ENCODE measurements around the gene ADAMTSL1. TPM values are rescaled to one million over a fixed set of nuclear protein-coding genes. Genes with fewer than 3 reads are reported as not detected.

ADAMTSL1 gene
- polyA plus RNA-seq, 6 donors from 2014 or later: not detected

DNA sequence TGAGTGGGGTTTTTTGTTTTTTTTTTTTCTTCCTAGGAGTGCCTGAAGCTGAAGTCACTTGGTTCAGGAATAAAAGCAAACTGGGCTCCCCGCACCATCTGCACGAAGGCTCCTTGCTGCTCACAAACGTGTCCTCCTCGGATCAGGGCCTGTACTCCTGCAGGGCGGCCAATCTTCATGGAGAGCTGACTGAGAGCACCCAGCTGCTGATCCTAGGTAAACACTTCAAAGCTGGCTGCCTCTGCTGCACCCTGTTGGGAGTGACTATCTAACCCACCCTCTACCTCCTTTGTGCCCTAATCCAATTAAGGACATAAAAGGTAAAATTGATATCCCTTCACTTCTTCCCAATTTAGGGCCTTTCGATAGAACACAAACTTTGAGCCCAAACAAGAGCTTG is 352.3 kb downstream of the ADAMTSL1 start:
- Mint-ChIP-seq H3K4me3 (no peak overlapping the region), H3K27me3 (no peaks in the 10 kb centered on the region), H3K27ac (no peak overlapping the region), H3K9me3 (peaks cover 0 to 2% (median 0%) of the 10 kb centered on the region in 7 donors), H3K36me3 (no peaks in the 10 kb centered on the region), H3K4me1 (no peaks in the 10 kb centered on the region)
- no peak for ATAC-seq (ENCODE audit: low read depth in 2 of 2)
- DNase-seq: no peak

DNA sequence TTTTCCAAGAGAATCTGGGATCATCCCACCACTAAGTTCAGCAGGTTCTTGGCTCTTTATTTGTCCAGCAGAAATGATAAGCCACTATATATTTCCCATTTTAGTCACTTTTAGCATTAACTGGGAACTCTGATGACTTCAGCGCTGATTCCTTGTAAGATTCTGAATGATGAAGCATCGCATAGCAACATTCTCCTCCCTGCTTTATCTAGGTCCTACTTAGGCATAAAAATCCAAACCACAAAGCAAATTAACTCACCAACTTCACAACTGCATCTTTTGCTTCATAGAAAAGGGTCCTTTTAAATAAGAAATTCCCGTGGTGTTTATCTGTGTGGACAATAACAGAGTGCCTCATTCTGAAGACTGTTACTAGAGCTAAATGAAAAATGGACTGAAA is 355.1 kb downstream of the ADAMTSL1 start:
- ATAC-seq (ENCODE audit: low read depth in 2 of 2) (no peak), DNase-seq (no peak)
- Mint-ChIP-seq H3K27ac (no peak overlapping the region), H3K9me3 (peaks cover 0 to 2% (median 0%) of the 10 kb centered on the region in 7 donors), H3K4me1 (no peaks in the 10 kb centered on the region), H3K4me3 (no peak overlapping the region), H3K36me3 (no peaks in the 10 kb centered on the region), H3K27me3 (no peaks in the 10 kb centered on the region)

DNA sequence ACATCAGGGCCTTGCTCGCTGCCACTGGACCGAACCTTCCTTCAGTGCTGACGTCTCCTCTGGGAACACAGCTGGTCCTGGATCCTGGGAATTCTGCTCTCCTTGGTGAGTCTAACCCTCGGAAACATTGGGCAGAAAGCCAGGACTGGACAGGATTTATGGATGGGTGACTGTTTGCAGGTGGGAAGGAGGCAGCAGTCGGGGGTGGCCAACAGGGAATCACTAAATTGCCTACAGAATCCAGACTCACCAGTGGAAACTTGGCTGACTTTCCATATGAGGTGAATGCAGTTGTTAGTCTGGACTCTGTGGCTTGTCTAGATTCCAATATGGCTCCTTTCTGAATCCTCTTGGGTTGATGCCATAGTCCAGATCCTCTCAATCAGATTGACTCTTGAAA is 355.9 kb downstream of the ADAMTSL1 start:
- H3K36me3 Mint-ChIP-seq: no peaks in the 10 kb centered on the region
- no peak overlapping the region for H3K4me3 Mint-ChIP-seq
- H3K27me3 Mint-ChIP-seq: no peaks in the 10 kb centered on the region
- H3K9me3 Mint-ChIP-seq: peaks cover 0 to 2% (median 0%) of the 10 kb centered on the region in 7 donors
- no peak for ATAC-seq (ENCODE audit: low read depth in 2 of 2)
- H3K27ac Mint-ChIP-seq: no peak overlapping the region
- DNase-seq: no peak
- no peaks in the 10 kb centered on the region for H3K4me1 Mint-ChIP-seq

DNA sequence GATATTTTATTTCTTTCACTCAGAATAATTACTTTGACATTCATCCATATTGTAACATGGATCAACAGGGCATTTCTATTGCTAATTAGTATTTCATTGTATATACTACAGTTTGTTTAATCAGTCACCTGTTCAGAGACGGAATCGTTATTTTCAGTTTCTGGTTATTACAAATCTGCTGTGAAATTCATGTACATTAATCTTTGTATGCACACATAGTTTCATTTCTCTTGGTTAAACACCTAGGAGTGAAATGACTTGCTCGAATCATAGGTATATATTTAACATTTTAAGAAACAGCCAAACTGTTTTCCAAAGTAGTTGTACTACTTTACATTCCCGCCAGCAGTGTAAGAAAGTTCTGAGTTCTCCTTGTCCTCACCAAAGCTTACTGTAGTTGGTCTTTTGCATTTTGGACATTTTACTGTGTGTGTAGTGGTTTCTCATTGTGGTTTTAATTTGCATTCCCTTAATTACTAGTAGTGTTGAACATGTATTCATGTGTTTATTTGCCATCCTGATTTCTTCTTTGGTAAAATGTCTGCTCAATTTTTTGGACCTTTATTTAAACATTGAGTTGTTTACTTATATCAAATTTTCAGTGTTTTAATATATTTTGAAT is 360.9 kb downstream of the ADAMTSL1 start:
- no peaks in the 10 kb centered on the region for H3K27me3 Mint-ChIP-seq
- ATAC-seq (ENCODE audit: low read depth in 2 of 2): no peak
- H3K4me3 Mint-ChIP-seq: no peak overlapping the region
- H3K36me3 Mint-ChIP-seq: no peaks in the 10 kb centered on the region
- H3K4me1 Mint-ChIP-seq: no peaks in the 10 kb centered on the region
- peaks cover 0 to 2% (median 0%) of the 10 kb centered on the region in 7 donors for H3K9me3 Mint-ChIP-seq
- no peak overlapping the region for H3K27ac Mint-ChIP-seq
- DNase-seq: no peak

DNA sequence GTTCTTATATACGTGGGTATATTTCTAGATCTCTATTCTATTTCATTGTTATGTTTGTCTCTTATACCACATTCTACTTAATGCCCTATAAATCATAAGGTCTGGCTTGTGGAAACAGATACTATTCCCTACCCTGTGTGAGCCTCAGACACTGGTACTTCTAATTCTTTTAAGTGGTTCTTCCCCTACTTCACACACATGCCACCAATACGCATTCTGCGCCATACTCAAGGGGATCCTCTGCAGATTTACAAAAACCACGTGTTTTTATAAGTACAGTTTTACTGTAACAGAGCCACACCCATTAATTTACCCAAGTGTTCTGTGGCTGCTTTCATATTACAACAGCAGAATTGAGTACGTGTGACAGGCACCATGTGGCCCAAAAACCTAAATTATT is 363.4 kb downstream of the ADAMTSL1 start:
- Mint-ChIP-seq H3K4me3 (no peak overlapping the region), H3K9me3 (peaks cover 0 to 4% (median 0%) of the 10 kb centered on the region in 7 donors), H3K27ac (no peak overlapping the region), H3K4me1 (no peaks in the 10 kb centered on the region), H3K36me3 (no peaks in the 10 kb centered on the region), H3K27me3 (no peaks in the 10 kb centered on the region)
- DNase-seq (no peak), ATAC-seq (ENCODE audit: low read depth in 2 of 2) (no peak)

DNA sequence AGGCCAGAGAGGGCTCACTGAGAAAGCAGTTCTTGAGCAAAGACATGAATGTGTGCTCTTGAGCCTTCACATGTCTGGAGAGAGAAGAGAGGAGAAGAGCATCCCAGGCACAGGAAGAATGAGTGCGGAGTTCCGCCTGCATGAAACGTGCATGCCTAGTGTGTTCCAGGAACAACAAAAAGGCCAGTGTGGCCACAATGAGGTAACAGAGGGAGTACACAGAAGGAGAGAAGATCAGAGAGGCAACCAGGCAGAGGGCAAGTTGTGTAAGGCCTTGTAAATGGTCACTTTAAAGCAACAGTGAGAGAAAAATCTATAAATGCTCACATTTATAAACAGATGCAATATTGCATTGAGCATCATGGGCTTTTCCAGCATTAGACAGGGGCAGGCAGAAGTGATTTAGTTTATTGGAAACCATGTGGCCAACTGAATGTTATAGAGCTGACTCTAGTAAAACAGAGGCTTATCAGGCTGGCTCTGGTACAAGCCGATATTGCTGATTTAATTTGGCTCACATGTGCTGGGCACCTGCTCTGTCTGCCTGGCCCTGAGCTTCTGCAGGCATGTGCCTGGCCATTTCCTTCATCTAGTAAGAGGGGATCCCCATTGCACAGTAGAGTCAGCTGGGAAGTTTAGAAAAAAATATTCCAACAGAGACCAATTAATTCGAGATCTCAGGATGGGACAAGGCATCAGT is 373.8 kb downstream of the ADAMTSL1 start:
- H3K4me3 Mint-ChIP-seq: no peak overlapping the region
- no peak overlapping the region for H3K27ac Mint-ChIP-seq
- peaks cover 0 to 5% (median 0%) of the 10 kb centered on the region in 7 donors for H3K9me3 Mint-ChIP-seq
- ATAC-seq (ENCODE audit: low read depth in 2 of 2) (no peak), DNase-seq (no peak)
- no peaks in the 10 kb centered on the region for H3K4me1 Mint-ChIP-seq
- no peaks in the 10 kb centered on the region for H3K27me3 Mint-ChIP-seq
- no peaks in the 10 kb centered on the region for H3K36me3 Mint-ChIP-seq

DNA sequence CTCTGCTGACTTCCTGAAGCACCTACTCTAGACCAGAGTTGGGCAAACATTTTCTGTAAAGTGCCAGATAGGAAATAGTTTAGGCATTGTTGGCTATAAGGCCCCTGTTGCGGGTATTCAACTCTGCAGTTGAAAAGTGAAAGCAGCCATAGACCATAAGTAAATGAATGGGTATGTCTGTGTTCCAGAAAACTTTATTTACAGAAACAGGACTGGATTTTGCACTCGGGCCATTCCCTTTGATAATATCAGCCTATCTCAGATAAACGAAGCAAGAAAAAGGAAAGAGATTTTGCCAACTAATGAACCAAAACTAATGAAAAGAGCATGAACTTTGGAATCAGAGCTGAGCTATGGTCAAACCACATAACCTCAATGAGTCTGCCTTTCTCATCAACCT is 374.7 kb downstream of the ADAMTSL1 start:
- Mint-ChIP-seq H3K4me1 (no peaks in the 10 kb centered on the region), H3K36me3 (no peaks in the 10 kb centered on the region), H3K9me3 (peaks cover 0 to 4% (median 0%) of the 10 kb centered on the region in 7 donors), H3K27ac (no peak overlapping the region), H3K27me3 (no peaks in the 10 kb centered on the region), H3K4me3 (no peak overlapping the region)
- DNase-seq (no peak), ATAC-seq (ENCODE audit: low read depth in 2 of 2) (no peak)

DNA sequence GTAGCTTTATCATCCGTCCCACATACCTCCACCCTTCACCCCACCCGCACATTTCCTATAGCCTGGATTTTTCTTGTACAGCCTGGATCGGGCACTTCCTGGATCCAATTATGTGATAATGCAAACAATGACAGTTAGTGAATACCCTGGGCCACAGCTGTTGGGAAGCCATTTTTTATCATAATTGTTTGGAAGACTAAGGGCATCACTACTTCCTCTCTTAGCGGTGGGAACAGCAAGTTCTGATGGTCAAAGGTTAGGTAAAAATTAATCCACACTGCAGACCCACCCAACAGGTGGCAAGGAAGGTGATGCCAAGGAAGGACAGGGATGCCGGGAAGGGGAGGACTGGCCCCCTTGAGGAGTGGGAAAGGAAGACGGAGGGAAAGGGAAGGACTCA is 375.3 kb downstream of the ADAMTSL1 start:
- Mint-ChIP-seq H3K9me3 (peaks cover 0 to 4% (median 0%) of the 10 kb centered on the region in 7 donors), H3K27me3 (no peaks in the 10 kb centered on the region), H3K27ac (no peak overlapping the region), H3K4me3 (no peak overlapping the region), H3K36me3 (no peaks in the 10 kb centered on the region), H3K4me1 (no peaks in the 10 kb centered on the region)
- ATAC-seq (ENCODE audit: low read depth in 2 of 2): no peak
- DNase-seq: no peak

DNA sequence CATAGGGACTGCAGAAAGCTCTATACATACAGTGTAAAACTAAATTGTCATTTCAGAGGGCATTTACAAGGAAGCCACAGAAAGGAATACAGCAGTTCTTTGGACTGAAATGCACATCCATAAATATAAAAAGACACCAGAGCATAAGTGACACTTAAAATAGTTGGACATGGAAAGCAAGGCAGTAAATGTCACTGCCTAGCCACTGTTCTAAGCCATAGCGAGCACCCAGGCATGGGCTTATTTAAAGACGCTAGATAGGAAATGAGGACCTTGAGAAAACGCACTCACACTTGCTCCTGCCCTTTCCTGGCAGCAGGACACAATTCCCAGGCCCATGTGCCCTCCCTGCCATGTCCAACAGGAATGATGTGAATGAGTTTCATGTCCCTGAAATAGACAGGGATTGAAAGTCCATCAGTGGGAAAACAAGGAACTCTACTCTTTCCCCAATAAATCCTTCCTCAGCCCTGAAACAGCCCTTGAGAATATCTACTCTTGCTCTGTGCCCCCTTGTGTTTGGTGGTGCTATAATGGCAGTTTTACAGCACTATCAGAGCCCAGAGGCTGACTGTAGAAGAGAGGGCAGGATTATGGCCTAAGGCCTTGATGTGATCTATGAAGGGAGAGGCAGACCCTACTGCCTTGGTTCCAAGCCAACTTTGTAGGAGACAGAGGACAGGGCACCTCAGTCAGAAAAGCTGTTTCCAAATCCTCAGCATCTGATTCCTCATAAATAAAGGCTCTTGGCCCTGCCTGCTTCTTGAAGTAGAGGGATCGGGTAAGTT is 376.1 kb downstream of the ADAMTSL1 start:
- Mint-ChIP-seq H3K36me3 (no peaks in the 10 kb centered on the region), H3K4me1 (no peaks in the 10 kb centered on the region), H3K9me3 (peaks cover 0 to 2% (median 0%) of the 10 kb centered on the region in 7 donors), H3K27ac (no peak overlapping the region), H3K4me3 (no peak overlapping the region), H3K27me3 (no peaks in the 10 kb centered on the region)
- DNase-seq (no peak), ATAC-seq (ENCODE audit: low read depth in 2 of 2) (no peak)

DNA sequence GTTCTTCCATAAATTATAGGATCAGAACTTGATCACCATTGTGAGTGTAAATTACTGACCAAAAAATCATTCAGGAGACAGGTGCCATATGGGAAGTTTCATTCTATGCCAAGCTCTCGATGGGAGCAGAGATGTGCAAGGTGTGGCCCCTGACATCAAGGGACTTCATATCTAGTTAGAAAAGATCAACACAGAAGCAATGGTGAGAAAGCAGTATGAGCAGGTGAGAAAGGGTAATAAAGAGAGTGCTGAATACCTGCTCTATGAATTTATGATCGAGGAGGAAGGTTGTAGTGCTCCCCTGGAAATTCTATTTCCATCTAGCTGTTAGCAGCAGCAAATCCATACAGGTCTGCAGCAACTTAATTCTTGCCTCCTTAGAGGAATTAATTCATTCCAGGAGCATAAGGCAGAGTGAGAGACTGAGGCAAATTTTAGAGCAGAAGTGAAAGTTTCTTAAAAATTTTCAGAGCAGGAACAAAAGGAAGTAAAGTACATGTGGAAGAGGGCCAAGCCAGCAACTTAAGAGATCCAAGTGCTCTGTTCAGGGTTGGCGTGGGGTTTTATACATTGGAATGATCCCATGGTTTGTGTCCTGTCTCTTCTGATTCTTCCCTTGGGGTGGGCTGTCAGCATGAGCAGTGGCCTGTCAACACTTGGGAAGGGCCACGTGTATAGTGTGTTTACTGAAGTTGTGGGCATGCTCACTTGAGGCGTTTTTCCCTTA is 377.3 kb downstream of the ADAMTSL1 start:
- ATAC-seq (ENCODE audit: low read depth in 2 of 2) (no peak), DNase-seq (no peak)
- H3K4me1 Mint-ChIP-seq: no peaks in the 10 kb centered on the region
- H3K27ac Mint-ChIP-seq: no peak overlapping the region
- no peaks in the 10 kb centered on the region for H3K9me3 Mint-ChIP-seq
- no peak overlapping the region for H3K4me3 Mint-ChIP-seq
- H3K36me3 Mint-ChIP-seq: no peaks in the 10 kb centered on the region
- no peaks in the 10 kb centered on the region for H3K27me3 Mint-ChIP-seq

DNA sequence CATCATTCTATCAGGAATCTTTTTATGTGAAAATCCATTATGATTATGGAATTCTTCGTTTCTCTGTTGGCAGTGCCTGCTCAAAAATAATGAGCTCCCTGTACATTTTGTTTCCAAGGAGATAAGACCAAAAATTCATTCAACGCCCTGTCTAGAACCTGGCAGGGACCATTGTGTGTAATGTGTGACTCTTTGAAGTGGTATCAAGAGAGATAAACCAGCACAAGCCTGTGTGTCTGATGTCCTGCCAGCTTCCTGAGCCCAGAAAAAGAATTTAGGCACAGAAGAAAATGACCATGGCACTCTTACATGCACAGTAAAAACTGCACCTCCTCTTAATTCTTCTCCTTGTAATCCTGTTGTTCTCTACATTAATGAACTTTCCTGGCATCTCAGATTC is 381.7 kb downstream of the ADAMTSL1 start:
- Mint-ChIP-seq H3K36me3 (no peaks in the 10 kb centered on the region), H3K4me3 (no peak overlapping the region), H3K4me1 (no peaks in the 10 kb centered on the region), H3K9me3 (peaks cover 0 to 5% (median 0%) of the 10 kb centered on the region in 7 donors), H3K27me3 (no peaks in the 10 kb centered on the region), H3K27ac (no peak overlapping the region)
- ATAC-seq (ENCODE audit: low read depth in 2 of 2) (no peak), DNase-seq (no peak)

DNA sequence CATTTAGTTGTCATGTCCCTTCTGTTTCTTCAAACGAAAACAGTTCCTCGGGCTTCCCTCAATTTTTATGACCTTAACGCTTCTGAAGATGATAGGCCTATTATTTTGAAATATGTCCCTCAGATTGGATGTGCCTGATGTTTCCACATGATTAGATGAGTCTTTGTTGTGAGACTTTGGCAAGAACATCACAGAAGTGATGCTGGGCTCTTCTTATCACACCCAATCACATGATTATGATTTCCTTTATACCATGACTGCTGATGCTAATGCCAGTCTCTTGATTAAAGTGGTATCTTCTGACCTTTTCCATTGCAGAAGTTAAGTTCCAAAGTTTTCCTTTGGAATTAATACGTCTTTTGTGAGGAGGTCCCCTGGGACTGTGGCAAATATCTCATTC is 383.4 kb downstream of the ADAMTSL1 start:
- no peak overlapping the region for H3K4me3 Mint-ChIP-seq
- ATAC-seq (ENCODE audit: low read depth in 2 of 2) (no peak), DNase-seq (no peak)
- H3K36me3 Mint-ChIP-seq: no peaks in the 10 kb centered on the region
- H3K9me3 Mint-ChIP-seq: peaks cover 0 to 5% (median 0%) of the 10 kb centered on the region in 7 donors
- no peaks in the 10 kb centered on the region for H3K4me1 Mint-ChIP-seq
- H3K27me3 Mint-ChIP-seq: no peaks in the 10 kb centered on the region
- no peak overlapping the region for H3K27ac Mint-ChIP-seq

DNA sequence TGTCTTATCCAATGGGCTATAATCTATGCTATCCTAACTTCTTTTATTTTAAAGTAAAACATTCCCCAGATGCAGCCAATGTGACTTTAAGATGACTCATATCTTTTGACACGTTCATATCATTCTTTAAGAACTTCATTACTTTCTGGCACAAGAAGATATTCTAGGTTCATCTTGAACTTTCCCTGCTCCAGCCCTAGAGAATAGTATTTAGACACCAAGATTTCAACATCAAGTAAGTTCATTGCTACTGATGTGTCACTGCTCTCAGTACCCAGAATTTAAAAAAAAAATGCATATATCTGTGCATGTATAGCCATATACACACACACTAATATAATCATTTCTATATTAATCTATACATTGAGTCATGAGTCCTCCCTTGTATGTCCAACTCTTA is 383.8 kb downstream of the ADAMTSL1 start:
- ATAC-seq (ENCODE audit: low read depth in 2 of 2): no peak
- H3K9me3 Mint-ChIP-seq: peaks cover 0 to 5% (median 0%) of the 10 kb centered on the region in 7 donors
- no peaks in the 10 kb centered on the region for H3K27me3 Mint-ChIP-seq
- H3K27ac Mint-ChIP-seq: no peak overlapping the region
- DNase-seq: no peak
- no peak overlapping the region for H3K4me3 Mint-ChIP-seq
- H3K36me3 Mint-ChIP-seq: no peaks in the 10 kb centered on the region
- H3K4me1 Mint-ChIP-seq: no peaks in the 10 kb centered on the region

All from naive B cell (primary cell).